ENCODE results near the gene CCL21.
A peak's percentile ranks its signal among the peaks of the same experiment; 100 is the strongest.

The CCL21 gene

GRCh38 chr9:34707130-34707529 lies 2.8 kb downstream of the CCL21 start:
- no peak for DNase-seq (ENCODE audit: low read depth)

DNA sequence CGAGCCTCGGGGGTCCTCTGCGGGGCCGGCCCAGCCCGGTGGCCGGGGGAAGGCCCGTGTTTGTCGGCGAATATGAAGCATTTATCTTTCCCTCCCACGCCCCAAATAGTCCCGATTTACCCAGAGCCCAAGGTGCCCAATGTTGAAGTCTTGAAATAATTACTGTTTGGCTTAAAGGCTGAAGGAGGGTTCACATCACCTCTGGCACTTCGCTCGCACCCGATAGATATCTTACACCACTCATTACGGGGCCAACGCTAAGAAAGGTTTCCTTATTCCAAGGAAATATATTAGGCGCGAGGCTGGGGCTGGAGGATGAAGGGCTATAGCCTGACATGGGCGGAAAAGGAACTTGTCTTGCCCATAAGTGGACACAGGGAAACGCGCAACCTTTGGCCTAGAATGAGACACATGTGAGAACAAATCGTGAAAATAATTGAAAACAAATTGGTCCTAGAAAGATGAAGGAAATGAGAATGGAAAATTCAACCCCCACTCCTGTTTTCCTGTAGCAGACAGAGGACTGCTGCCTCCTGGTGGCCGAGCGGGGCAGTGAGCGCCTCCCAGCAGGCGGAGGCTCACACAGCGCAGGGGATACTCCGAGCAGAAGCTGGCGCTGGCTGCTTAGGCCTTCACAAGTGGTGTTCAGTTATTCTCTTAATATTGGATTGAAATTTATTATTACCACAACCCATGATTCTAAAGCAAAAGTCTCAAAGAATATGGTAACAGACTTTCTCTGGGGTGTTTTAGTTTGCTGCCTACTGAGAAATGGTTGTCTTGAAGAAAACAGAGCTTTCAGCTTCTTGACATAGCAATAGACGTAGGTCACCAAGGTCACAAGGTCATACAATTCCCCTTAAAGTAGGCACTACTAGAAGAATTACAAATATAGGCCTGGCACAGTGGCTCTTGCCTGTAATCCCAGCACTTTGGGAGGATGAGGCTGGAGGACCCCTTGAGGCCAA lies 7.9 kb downstream of the CCL21 start:
- DNase-seq (ENCODE audit: low read depth): peak; percentile 65

DNA sequence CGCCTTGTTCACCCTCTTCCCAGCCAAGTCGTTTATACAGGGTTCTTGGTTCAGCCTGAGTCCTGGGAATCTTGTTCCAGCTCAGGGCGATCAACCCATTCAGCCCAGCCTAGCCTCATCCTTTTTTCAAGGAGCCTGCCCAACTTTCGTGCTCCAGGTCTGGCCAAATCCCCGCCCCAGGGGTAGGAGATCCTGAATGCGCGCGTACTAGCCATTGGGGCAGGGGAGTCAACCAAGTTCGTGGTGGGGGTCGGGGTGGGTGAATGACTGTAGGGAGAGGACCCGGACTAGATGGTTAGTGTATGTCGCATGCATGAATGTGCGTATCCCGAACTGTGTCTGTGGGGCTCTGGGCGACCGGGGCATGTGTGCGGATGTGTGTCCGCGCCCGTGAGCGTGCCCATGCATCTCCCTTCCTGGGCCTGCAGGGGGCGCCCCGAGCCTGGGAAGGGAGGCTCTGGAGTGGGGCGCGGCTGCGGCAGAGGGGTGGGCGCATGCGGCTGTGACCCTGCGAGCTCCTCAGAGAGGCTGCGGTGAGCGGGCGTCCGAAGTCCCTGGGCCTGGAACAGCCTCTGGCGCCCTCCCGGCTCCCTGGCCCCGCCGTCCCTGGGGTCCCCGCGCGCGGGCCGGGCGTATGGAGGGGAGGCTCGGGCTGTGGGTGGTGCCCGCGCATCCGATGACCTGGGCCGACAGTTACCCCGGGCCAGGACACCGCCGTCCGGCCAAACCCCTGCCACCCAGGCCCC lies 8.7 kb downstream of the CCL21 start:
- DNase-seq (ENCODE audit: low read depth): peak; percentile 26

DNA sequence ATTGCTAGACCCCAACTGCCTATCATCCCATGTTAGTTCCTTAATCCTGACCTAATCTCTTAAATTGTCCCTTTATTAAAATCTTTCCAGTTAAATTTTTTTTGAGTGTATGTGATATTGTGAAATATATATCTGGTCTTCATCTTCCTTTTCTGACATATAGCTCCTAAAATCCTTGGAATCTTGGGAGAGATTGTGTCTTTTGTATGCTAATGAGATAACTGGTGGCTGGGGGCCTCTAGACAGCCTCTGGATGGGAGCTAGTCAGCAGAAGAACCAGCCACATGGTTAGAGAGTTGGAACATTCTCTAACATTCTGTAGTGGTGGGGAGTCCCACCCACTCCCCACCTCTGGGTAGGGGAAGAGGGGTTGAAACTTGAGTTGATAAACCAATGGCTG lies 15.1 kb downstream of the CCL21 start:
- no peak for DNase-seq (ENCODE audit: low read depth)

- DNase-seq (ENCODE audit: low read depth): no peak
Observed at GRCh38 chr9:34693560-34693959, 16.4 kb downstream of the CCL21 start.

- no peak for DNase-seq (ENCODE audit: low read depth)
Observed at GRCh38 chr9:34691936-34692315, 18.0 kb downstream of the CCL21 start.

DNA sequence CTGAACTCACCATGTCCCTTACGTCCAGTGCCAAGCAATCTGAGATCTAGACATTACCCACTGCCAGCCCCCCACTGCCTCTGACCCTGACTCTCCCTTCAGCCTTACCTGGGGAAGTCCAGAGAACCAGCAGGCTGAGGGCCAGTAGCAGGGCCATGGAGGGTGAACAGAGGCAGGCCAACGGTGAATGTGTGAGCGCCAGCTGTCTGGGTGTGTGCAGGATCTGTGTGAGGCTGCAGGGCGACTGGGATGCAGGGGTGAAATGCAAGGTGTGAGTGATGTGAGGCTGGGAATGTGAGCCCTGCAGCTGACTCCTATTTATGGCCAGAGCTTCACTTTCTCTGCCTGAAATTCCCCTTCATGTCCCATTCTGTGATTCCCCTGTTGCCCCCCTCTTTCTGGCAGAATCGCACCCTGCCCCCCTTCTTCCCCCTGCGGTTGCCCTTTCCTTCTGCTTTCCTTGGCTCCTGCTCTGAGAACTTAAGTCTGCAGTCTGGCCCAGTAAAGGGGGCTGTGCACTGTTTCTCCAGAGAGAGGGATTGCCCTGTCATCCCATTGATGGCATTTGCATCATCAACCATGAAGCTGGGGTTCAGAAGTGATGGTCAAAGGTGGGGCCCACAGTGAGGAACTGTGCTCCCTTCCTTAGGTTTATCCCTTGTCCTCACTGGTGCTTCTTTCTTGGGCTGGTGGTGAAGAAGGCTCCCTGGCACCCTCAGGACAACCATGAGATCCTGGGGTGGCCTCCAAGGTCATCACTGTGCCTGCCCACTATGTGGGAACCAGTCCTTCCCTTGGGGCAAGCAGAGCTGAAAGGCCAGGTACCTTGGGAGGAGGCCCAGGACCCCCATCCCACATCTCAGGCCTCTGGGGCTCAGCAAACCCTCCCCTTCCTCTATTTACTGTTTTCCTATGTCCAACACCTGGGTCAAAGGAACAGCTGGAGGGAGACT lies 18.7 kb downstream of the CCL21 start, which contains the start of gene CCL19:
TSS of gene CCL19 (minus strand) at position 294 of the 953 bp plus-strand sequence. CDS start at position 157, 137 bp downstream.
- DNase-seq (ENCODE audit: low read depth): no peak

GRCh38 chr9:34689512-34689911 lies 20.4 kb downstream of the CCL21 start:
- no peak for DNase-seq (ENCODE audit: low read depth)

DNA sequence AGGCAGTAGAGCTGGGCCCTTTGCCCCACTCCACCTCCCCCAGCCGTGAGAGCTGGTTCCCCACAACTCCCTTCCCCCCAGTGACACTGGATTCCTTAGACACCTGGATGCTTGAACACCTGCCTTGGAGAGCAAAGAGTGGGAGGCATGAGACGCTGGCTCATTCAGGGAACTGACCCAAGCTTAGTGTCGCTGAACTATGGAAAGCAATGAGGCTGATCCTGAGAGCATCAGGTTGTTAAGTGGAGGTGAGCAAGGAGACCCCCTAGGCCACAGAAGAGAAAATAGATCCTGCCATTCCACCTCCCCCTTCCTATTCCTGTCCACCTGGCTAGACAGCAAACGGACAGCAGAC lies 20.8 kb downstream of the CCL21 start:
- no peak for DNase-seq (ENCODE audit: low read depth)

- no peak for DNase-seq (ENCODE audit: low read depth)
Observed at GRCh38 chr9:34688329-34689115, 21.4 kb downstream of the CCL21 start.

DNA sequence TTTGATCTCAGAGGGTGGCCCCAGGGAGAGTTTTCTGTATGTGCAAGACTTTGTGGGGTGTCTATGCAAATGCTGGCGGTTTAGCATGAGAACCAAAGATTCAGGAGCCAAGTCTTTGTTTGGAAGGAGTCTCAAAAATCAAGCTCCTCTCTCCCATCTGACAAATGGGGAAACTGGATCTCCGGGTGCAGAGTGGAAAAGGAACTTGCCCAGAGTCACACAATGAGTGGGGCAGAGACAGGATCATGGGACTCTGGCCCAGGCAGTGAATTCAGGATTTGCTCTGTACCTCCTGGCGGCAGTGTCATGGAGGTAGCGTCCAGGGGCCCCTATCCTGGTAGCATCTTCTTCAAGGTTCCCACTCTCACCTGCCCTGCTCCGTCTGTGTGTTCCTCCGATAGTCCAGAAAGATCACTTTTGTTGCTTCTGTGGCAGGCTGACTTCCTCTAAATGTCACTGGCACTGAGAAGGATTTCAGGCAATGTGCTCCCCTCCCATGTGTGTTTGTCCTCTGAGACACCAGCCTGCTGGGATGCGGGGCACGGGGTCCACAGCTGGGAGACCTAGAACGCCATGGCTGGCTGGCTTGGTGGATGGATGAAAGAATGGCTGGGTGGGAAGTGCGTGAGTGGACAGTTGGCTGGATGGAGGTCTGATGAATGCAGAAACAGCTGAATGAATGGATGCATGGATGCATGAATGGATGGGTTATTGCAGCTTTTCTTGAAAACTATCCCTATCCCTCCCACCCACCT lies 22.5 kb downstream of the CCL21 start:
- DNase-seq (ENCODE audit: low read depth): no peak

GRCh38 chr9:34686732-34687131 lies 23.2 kb downstream of the CCL21 start:
- DNase-seq (ENCODE audit: low read depth): no peak

DNA sequence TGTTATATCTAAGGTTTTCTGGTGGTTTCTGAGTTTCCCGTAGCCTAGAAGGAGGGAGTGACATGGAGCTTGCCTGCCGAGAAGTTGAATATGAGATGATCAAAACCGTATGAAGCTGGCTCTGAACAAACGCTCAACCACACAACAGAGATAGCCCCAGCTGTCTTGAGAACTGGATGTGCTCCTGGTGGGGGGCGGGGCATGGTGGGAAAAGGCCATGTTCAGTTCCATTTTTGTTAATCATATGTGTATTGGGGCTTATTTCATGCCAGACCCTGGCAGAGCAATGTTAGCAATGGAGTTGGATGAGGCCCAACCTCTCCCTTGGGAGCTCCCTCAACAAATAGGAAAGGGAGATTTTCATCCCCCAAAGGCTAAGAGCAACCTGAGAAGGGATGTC lies 23.7 kb downstream of the CCL21 start:
- DNase-seq (ENCODE audit: low read depth): no peak

DNA sequence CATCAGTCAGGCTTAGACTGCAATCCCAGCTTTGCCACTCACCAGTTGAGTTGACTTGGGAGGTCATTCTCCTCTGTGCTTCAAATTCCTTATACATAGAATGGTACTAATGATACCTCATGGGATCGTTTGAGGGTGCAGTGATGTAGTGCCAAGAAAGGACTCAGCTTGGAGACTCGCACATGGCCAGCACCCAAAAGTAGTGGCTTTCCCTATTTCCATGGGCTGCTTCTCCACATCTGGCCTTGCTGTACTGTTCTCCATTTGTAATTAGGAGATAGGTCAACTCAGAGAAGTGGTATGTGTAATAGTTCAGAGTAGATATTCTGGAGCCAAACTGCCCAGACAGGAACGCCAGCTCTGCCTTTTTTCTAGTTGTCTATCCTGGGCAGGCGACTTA lies 24.3 kb downstream of the CCL21 start:
- DNase-seq (ENCODE audit: low read depth): no peak

GRCh38 chr9:34684816-34685215 lies 25.1 kb downstream of the CCL21 start:
- DNase-seq (ENCODE audit: low read depth): no peak

DNA sequence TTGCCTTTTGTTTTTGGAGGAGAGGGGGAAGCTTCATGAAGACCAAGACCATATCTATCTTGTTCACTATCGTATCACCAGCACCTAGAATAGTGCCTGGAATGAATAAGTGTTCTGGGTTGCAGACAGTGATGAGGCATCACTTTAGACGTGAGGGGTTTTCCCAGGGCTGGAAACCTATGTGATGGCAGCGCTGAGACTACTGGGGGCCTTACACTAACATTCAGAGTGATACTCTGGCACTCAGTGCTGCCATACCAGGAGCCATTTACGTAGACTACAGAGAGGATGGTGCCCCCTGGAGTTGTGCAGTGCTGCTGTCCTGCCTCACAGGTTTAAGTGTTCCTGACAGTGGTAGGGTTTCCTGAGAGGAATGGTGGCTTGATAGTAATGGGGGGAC lies 25.8 kb downstream of the CCL21 start:
- no peak for DNase-seq (ENCODE audit: low read depth)

GRCh38 chr9:34675869-34676268 lies 34.1 kb downstream of the CCL21 start:
- DNase-seq (ENCODE audit: low read depth): no peak

DNA sequence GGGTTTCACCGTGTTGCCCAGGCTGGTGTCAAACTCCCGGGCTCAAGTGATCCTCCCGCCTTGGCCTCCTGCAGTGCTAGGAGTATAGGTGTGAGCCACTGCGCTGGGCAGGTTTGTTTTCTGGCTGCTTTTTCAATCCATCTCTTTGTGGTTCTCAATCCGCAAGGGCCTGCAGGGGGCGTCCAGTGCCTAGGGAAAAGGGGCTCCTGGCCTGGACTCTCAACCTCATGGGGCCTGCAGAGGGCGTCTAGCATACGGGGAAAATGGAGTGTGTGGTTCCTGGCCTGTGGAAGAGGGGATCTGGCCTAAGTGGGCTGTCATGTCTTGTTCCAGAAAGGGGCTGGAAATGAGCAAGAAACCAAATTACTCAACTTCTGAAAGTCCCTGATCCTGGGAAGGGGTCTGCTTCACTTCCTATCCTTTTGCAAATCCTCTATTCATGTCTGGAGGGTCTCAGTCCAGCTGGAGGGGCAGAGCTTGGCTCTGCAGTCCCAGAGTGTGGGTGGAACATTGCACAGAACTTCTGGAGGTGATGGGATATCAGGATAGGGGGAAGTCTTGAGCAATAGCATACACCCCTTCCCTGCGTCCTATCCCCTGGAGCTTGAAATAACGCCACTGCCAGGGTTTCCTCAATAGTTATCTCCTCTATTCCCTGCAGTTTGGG lies 34.8 kb downstream of the CCL21 start:
- no peak for DNase-seq (ENCODE audit: low read depth)

DNA sequence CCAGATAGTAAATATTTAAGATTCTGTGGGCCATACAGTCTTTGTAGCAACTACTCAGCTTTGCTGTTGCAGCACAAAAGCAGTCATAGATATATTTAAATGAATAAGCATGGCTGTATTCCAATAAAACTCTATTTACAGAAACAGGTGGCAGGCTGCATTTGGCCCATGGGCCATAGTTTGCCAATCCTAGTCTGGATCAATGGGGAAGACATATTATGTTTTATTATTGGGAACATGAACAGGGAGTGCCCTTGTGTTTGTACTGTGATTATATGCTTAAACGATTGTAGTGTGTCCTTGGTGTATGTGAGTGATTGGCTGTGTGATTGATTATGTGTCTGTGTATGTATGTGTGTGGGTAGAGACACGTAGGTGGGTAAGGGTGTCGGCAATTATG lies 35.5 kb downstream of the CCL21 start:
- DNase-seq (ENCODE audit: low read depth): no peak

DNA sequence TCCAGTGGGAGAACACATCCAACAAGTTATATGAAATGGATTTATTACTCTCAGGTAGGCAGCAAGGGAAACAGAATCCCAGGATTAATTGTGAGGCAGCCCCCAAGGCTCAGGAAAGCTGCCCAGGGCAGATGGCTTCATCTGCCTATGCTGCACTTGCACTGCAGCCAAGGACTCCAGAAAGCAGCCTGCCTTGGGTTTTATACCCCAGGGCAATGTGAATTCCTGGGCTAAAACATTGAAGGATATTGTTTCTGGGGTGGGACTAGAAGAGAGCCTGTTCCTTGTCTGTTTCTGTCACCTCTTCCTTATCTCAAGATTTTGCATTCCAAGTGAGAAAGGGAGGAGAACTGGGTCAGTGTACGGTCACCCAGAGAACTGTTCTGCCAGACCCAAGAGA lies 38.6 kb downstream of the CCL21 start:
- DNase-seq (ENCODE audit: low read depth): no peak
